Measurements from ENCODE around the gene FAM47E.
A peak's percentile ranks its signal among the peaks of the same experiment; 100 is the strongest.
"Not testable (repeated sequence)": the region's sequence is repeated elsewhere in the genome, so short reads cannot be mapped to it uniquely, and the experiment has no call there.

Gene FAM47E

DNA sequence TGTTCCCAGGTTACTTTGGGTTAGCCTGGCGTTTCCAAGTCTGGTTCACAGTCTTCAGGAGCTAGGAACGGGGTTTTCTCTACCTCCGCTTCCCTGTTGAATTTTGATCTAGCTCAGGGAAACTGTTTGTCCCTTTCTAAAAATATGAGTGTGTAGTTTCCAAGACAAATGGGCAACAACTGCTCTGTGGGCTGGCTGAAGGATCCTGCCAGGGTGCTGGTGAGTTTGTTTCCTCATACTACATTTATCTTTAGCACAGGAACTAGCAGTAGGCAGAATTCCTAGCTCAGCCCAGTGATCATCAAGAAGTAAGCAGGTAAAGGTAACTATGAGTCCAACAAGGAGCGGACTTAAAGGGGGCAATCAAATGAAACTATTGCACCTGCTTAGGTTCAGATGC, 13.3 kb upstream of the FAM47E start:
- H3K27me3 Mint-ChIP-seq: no peaks in the 10 kb centered on the region
- H3K9me3 Mint-ChIP-seq: peaks cover 16% of the 10 kb centered on the region
- no peak for DNase-seq (ENCODE audit: low spot score in 2 of 2)
- H3K4me1 Mint-ChIP-seq: no peaks in the 10 kb centered on the region
- no peak for ATAC-seq (ENCODE audit: low read depth)
- no peak overlapping the region for H3K27ac Mint-ChIP-seq
- no peaks in the 10 kb centered on the region for H3K36me3 Mint-ChIP-seq
- H3K4me3 Mint-ChIP-seq: no peak overlapping the region

DNA sequence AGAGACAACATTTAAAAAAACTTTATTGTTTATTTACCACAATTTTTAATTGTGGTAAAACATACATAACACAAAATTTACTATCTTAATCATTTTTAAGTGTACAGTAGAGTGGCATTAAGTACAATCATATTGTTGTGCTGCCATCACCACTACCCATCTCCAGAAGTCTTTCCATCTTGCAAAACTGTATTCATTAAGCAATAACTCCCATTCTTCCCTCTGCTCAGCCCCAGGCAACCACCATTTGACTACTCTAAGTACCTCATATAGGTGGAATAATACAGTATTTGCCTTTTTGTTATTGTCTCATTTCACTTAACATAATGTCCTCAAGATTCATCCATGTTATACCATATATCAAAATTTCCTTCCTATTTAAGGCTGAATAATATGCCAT, 12.8 kb upstream of the FAM47E start:
- ATAC-seq (ENCODE audit: low read depth) (no peak), DNase-seq (ENCODE audit: low spot score in 2 of 2) (no peak)
- no peaks in the 10 kb centered on the region for H3K36me3 Mint-ChIP-seq
- no peak overlapping the region for H3K27ac Mint-ChIP-seq
- peaks cover under 1% of the 10 kb centered on the region for H3K27me3 Mint-ChIP-seq
- H3K9me3 Mint-ChIP-seq: peaks cover 16% of the 10 kb centered on the region
- H3K4me1 Mint-ChIP-seq: no peaks in the 10 kb centered on the region
- H3K4me3 Mint-ChIP-seq: no peak overlapping the region

DNA sequence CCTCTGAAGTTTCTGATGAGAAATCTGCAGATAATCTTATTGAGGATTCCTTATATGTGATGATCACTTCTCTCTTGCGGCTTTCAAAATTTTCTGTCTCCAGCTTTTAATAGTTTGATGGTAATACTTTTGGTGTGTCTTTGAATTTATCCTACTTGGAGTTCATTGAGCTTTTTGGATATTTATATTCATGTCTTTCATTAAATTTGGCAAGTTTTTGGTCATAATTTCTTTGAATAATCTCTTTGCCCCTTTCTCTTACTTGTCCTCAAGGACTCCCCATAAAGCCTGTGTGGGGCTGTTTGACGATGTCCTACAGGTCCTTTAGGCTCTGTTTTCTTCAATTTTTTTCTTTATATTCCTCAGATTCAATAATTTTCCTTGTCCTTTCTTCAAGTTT, 11.3 kb upstream of the FAM47E start:
- peaks cover 5% of the 10 kb centered on the region for H3K27me3 Mint-ChIP-seq
- no peaks in the 10 kb centered on the region for H3K36me3 Mint-ChIP-seq
- no peak overlapping the region for H3K27ac Mint-ChIP-seq
- no peak overlapping the region for H3K4me3 Mint-ChIP-seq
- no peak for DNase-seq (ENCODE audit: low spot score in 2 of 2)
- no peak for ATAC-seq (ENCODE audit: low read depth)
- H3K4me1 Mint-ChIP-seq: no peaks in the 10 kb centered on the region
- peaks cover 18% of the 10 kb centered on the region for H3K9me3 Mint-ChIP-seq

DNA sequence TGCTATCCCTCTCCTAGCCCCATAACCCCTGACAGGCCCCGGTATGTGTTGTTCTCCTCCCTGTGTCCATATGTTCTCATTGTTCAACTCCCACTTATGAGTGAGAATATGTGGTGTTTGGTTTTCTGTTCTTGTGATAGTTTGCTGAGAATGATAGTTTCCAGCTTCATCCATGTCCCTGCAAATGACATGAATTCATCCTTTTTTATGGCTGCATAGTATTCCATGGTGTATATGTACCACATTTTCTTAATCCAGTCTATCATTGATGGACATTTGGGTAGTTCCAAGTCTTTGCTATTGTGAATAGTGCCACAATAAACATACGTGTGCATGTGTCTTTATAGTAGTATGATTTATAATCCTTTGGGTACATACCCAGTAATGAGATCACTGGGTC, 7.6 kb upstream of the FAM47E start:
- not testable (repeated sequence) for H3K4me1 Mint-ChIP-seq; DNase-seq (ENCODE audit: low spot score in 2 of 2); H3K27me3 Mint-ChIP-seq; H3K27ac Mint-ChIP-seq; H3K4me3 Mint-ChIP-seq; ATAC-seq (ENCODE audit: low read depth); H3K36me3 Mint-ChIP-seq
- H3K9me3 Mint-ChIP-seq: peaks cover 15% of the 10 kb centered on the region

DNA sequence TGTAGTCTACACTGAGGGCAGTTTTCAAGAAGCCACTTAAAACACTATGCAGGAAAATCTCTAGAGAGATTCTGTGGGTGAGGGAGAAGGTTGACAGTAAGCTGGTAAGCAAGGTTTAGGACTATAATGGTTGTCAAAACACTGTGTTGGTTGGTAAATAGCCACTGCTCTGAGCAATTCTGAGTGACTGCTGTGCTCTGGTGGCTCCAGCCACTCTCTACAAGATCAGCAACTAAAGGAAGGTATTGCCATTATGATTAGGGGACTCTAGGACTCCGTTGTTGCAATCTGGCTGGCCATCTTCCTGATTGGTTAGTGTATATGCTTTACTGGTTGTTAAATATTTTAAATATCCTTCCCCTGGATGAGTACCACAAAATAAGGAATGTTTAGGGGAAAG, 5.5 kb upstream of the FAM47E start:
- Mint-ChIP-seq H3K27ac (no peak overlapping the region), H3K9me3 (peaks cover 2% of the 10 kb centered on the region), H3K4me1 (peaks cover 2% of the 10 kb centered on the region), H3K27me3 (peaks cover 12% of the 10 kb centered on the region), H3K4me3 (no peak overlapping the region), H3K36me3 (no peaks in the 10 kb centered on the region)
- ATAC-seq (ENCODE audit: low read depth) (no peak), DNase-seq (ENCODE audit: low spot score in 2 of 2) (no peak)

DNA sequence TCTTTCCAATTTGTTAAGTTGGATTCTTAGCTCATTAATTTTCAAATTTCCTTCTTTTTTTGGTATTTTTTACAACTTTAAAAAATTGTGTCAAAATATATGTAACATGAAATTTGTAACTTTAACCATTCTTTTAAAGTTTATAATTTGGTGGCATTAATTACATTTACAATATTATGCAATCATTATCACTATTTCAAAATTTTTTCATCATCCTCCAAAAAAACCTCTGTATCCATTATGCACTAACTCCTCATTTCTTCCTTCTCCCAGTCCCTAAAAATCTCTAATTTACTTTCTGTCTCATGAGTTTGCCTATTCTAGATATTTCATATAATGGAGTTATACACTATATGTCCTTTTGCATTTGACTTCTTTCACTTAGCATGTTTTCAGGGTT, 4.7 kb upstream of the FAM47E start:
- Mint-ChIP-seq H3K27me3 (peaks cover 17% of the 10 kb centered on the region), H3K36me3 (no peaks in the 10 kb centered on the region), H3K27ac (no peak overlapping the region), H3K4me3 (no peak overlapping the region), H3K4me1 (peaks cover 6% of the 10 kb centered on the region), H3K9me3 (peaks cover 2% of the 10 kb centered on the region)
- ATAC-seq (ENCODE audit: low read depth) (no peak), DNase-seq (ENCODE audit: low spot score in 2 of 2) (no peak)

DNA sequence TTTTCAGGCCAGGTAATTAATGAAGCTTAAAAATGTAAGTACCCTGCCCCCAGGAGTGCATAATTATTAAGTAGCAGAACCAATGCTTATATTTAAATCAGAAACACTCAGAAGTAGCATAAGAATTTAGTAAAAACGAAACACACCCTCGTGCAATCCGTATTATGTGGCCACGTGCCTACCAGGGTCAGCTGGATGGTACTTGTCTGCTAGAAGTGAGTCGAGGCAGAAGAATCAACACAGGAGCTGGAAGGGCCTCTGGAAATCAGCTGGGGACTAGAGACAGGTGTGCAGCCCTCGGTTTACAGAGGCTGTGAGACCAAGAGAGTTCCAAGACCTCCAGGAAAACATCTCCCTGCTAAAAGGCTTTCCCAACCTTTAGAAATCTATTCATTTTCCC, 559 bp upstream of the FAM47E start:
- Mint-ChIP-seq H3K27me3 (peaks cover 24% of the 10 kb centered on the region), H3K27ac (no peak overlapping the region), H3K4me3 (peak overlapping the region; percentile 77), H3K9me3 (no peaks in the 10 kb centered on the region), H3K4me1 (peaks cover 6% of the 10 kb centered on the region), H3K36me3 (no peaks in the 10 kb centered on the region)
- ATAC-seq (ENCODE audit: low read depth): no peak
- DNase-seq (ENCODE audit: low spot score in 2 of 2): no peak

DNA sequence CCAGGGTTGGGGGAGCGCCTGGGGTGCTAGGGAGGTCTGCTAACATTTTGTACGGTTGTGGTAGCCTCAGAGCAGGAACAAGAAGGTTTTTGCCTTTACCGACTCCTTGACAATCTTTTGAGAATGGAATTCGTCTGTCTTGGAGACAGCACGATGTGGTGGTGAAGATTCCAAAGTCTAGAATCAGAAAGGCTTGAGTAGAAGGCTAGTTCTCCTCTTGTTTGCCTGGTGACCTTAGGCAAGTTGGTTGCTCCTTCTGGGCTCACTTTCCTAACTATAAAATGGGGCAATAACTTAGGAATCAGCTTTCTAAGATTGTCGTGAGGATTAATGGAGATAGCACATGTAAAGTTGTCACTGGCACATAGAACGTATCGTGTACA, 741 bp downstream of the FAM47E start:
- Mint-ChIP-seq H3K4me3 (no peak overlapping the region), H3K4me1 (peaks cover 6% of the 10 kb centered on the region), H3K27me3 (peaks cover 24% of the 10 kb centered on the region), H3K9me3 (no peaks in the 10 kb centered on the region), H3K36me3 (no peaks in the 10 kb centered on the region), H3K27ac (no peak overlapping the region)
- no peak for ATAC-seq (ENCODE audit: low read depth)
- DNase-seq (ENCODE audit: low spot score in 2 of 2): no peak

DNA sequence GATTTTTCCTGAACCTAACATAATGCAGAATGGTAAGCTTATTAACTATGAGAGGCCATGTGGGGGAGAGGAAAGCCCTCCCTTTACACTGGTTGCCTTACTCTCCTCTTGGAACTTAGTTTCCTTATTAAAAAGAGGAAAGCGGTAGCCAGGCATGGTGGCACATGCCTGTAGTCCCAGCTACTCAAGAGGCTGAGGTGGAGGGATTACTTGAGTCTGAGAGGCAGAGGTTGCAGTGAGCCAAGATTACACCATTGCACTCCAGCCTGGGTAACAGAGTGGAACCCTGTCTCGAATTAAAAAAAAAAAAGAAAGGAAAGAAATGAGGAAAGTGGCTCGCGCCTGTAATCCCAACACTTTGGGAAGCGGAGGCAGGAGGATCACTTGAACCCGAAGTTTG, 2.0 kb downstream of the FAM47E start:
- Mint-ChIP-seq H3K27ac (no peak overlapping the region), H3K27me3 (peaks cover 28% of the 10 kb centered on the region), H3K36me3 (no peaks in the 10 kb centered on the region), H3K4me3 (no peak overlapping the region), H3K9me3 (no peaks in the 10 kb centered on the region), H3K4me1 (peaks cover 6% of the 10 kb centered on the region)
- DNase-seq (ENCODE audit: low spot score in 2 of 2): no peak
- ATAC-seq (ENCODE audit: low read depth): no peak

DNA sequence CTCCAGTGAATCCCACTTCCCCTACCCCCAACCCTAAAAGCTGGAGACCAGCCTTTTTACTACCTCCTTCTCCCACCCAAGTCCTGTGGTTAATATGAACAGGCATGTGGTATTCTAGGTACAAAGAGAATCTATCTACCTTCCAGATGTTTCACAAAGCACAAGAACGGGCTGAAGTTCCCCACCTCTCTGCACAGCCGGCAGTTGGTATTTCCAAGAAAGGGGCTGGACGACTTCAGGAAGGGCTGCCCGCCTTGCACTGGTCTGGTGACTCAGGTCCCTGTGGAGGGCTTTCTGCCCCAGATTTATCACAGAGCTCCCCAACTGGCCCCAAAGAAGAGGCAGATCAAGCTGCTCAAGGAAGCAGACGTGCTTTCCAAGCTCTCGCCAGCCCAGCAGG, 4.5 kb downstream of the FAM47E start:
- Mint-ChIP-seq H3K4me1 (peaks cover 5% of the 10 kb centered on the region), H3K9me3 (no peaks in the 10 kb centered on the region), H3K36me3 (no peaks in the 10 kb centered on the region), H3K27me3 (peaks cover 20% of the 10 kb centered on the region), H3K4me3 (no peak overlapping the region), H3K27ac (no peak overlapping the region)
- no peak for ATAC-seq (ENCODE audit: low read depth)
- no peak for DNase-seq (ENCODE audit: low spot score in 2 of 2)

DNA sequence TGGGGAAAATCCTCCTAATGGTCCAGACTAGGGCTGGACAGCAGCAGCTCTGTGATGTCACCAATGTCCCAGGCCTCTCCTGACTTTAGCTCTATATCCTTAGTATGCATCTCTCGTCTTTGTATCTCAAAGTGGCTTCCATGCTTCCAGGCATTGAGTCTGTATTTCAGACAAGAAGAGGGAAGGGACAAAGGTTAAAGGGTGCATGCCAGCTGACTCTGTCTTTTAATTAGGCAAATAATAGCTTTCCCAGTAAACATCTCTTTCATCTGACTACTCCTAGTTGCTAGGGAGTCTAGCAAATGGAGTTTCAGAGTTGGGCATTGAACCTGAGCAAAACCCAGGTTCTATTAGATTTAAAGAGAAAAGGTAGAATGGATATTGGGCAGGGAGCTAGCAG, 5.4 kb downstream of the FAM47E start:
- ATAC-seq (ENCODE audit: low read depth) (no peak), DNase-seq (ENCODE audit: low spot score in 2 of 2) (no peak)
- Mint-ChIP-seq H3K36me3 (no peaks in the 10 kb centered on the region), H3K4me3 (no peak overlapping the region), H3K4me1 (no peaks in the 10 kb centered on the region), H3K27me3 (peaks cover 16% of the 10 kb centered on the region), H3K9me3 (no peaks in the 10 kb centered on the region), H3K27ac (no peak overlapping the region)

DNA sequence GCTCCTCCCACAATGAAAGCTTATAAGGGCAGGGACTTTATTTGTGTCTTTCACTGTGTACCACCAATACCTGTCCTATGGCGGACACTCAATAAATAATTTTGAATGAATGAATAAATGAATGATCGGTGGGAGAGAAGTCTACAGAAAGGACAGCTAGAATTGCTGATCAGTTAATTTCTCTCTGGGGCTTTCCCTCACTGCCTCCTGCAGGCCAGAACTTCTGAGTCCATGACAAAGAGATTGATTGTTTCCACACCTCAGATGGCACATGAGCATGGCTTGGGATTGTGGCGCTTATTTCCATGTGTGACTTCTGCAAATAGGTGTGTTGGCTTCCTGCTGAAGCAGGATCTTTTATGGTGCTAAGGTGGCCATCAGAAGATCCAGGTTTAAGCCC, 6.3 kb downstream of the FAM47E start:
- Mint-ChIP-seq H3K9me3 (no peaks in the 10 kb centered on the region), H3K4me3 (no peak overlapping the region)
- ATAC-seq (ENCODE audit: low read depth): no peak

DNA sequence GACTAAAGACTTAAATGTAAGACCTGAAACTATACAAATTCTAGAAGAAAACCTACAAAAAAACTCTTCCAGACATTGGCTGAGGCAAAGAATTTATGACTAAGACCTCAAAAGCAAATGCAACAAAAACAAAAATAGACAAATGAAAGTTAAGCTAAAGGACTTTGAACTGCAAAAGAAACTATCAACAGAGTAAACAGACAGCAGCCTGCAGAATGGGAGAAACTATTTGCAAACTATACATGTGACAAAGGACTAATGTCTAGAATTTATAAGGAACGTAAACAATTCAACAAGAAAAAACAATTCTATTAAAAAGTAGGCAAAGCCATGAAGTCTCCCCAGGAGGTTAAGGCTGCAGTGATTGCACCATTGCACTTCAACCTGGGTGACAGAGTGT, 9.1 kb downstream of the FAM47E start:
- no peak for ATAC-seq (ENCODE audit: low read depth)
- H3K27me3 Mint-ChIP-seq: peaks cover 5% of the 10 kb centered on the region
- DNase-seq (ENCODE audit: low spot score in 2 of 2): no peak
- H3K9me3 Mint-ChIP-seq: no peaks in the 10 kb centered on the region
- H3K36me3 Mint-ChIP-seq: no peaks in the 10 kb centered on the region
- H3K27ac Mint-ChIP-seq: no peak overlapping the region
- H3K4me3 Mint-ChIP-seq: no peak overlapping the region
- no peaks in the 10 kb centered on the region for H3K4me1 Mint-ChIP-seq

More for the DNA sequence above, 6.3 kb downstream of the FAM47E start:
- Mint-ChIP-seq H3K36me3 (no peaks in the 10 kb centered on the region), H3K27ac (no peak overlapping the region), H3K27me3 (peaks cover 13% of the 10 kb centered on the region), H3K4me1 (no peaks in the 10 kb centered on the region)
- DNase-seq (ENCODE audit: low spot score in 2 of 2): no peak

DNA sequence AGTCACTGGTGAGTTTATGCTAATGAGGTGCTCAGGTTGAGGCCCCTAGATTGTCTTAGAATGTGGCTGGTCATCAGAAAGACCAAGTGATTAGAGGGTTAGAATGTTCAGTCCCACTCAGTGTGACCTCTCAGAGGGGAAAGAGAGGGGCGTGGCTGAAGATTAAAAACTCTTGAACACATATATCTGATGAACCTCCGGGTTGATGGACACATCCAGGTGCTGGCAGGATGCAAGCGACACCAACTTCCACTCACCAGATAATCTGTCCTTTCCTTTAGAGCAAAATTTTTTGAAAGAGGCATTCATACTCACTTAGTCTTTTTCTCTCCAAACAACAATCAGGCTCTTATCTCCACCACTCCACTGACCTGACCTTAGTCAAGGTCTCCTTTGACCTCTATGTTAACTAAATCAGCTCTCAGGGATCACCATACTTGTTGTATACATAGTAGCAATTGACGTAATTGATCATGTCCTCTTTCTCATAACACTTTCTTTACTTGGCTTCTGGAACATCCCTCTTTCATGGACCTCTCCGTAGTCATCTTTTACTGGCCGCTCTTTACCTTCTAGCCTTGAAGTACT, 14.2 kb downstream of the FAM47E start:
- ATAC-seq (ENCODE audit: low read depth) (no peak), DNase-seq (ENCODE audit: low spot score in 2 of 2) (no peak)
- no peaks in the 10 kb centered on the region for H3K4me1 Mint-ChIP-seq
- no peaks in the 10 kb centered on the region for H3K9me3 Mint-ChIP-seq
- peaks cover 3% of the 10 kb centered on the region for H3K27me3 Mint-ChIP-seq
- no peaks in the 10 kb centered on the region for H3K36me3 Mint-ChIP-seq
- no peak overlapping the region for H3K27ac Mint-ChIP-seq
- H3K4me3 Mint-ChIP-seq: no peak overlapping the region

DNA sequence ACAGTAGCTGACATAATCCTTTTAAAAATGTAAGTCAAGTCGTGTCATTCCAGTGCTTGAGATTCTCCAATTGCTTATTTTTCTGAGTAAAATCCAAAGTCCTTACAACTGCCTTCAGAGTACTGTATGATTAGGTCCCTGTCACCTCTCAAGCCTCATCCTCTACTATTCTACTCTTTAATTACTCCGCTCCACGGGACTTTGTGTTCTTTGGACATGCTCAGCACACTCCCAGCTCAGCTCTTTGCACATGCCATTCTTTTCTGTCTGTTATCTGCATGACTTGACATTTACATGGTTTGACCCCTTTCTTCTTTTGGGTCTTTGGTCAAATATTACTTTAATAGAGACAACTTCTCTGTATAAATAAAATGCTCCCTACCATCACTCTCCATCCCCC, 15.1 kb downstream of the FAM47E start:
- DNase-seq (ENCODE audit: low spot score in 2 of 2): no peak
- Mint-ChIP-seq H3K9me3 (no peaks in the 10 kb centered on the region), H3K4me1 (no peaks in the 10 kb centered on the region), H3K27ac (no peak overlapping the region), H3K36me3 (no peaks in the 10 kb centered on the region), H3K4me3 (no peak overlapping the region), H3K27me3 (peaks cover 3% of the 10 kb centered on the region)
- no peak for ATAC-seq (ENCODE audit: low read depth)

Measured in memory B cell (primary cell).